Heart left ventricle (tissue), 16 donors: ENCODE results near the gene NCKAP1. TPM values are rescaled to one million over a fixed set of nuclear protein-coding genes. Genes with fewer than 3 reads are reported as not detected.
A peak's percentile ranks its signal among the peaks of the same experiment; 100 is the strongest.

ENCODE experiments used
- ATAC-seq, 4 donors: fragments of 200-7000 bp; cut with Tn5 transposase; one replicate each; pipeline ENCODE4 v1.9.1; 2020 to 2022; ENCODE audit warnings: moderate library complexity in 4 of 4, mild to moderate bottlenecking in 3 of 4, moderate number of reproducible peaks in 1 of 4
- DNase-seq, 5 donors: peaks; one replicate each; pipeline ENCODE4 v3.0.0-alpha.2; 2020
- H3K27ac ChIP-seq, 12 donors: fragments of 200-600 bp; sonication (generic) in 4 of 12; one replicate each; pipeline versions ENCODE4 v1.5.0 to v1.8.0; 2016 to 2022; ENCODE audit warnings: mild to moderate bottlenecking in 2 of 12
- H3K27me3 ChIP-seq, 9 donors: fragments of 200-600 bp; sonication (generic) in 2 of 9; one replicate each; pipeline versions ENCODE4 v1.5.1 to v1.8.0; 2016 to 2022; ENCODE audit warnings: mild to moderate bottlenecking in 3 of 9
- H3K36me3 ChIP-seq, 9 donors: fragments of 200-600 bp; sonication (generic) in 2 of 9; one replicate each; pipeline versions ENCODE4 v1.5.0 to v1.8.0; 2018 to 2022; ENCODE audit warnings: mild to moderate bottlenecking in 2 of 9
- H3K4me1 ChIP-seq, 12 donors: fragments of 200-600 bp; sonication (generic) in 4 of 12; one replicate each; pipeline versions ENCODE4 v1.5.0 to v1.8.0; 2016 to 2022; ENCODE audit warnings: mild to moderate bottlenecking in 3 of 12
- H3K4me3 ChIP-seq, 12 donors: fragments of 200-600 bp; sonication (generic) in 4 of 12; one replicate each; pipeline versions ENCODE4 v1.5.0 to v1.8.0; 2017 to 2022; ENCODE audit warnings: mild to moderate bottlenecking in 9 of 12, moderate library complexity in 4 of 12
- H3K9me3 ChIP-seq, 12 donors: fragments of 200-600 bp; sonication (generic) in 4 of 12; one replicate each; pipeline versions ENCODE4 v1.5.0 to v1.8.0; 2016 to 2022; ENCODE audit warnings: mild to moderate bottlenecking in 1 of 12
- CTCF ChIP-seq, 12 donors: fragments of 200-600 bp; sonication (generic) in 4 of 12; IDR thresholded peaks; one replicate each; pipeline versions ENCODE4 v1.5.0 to v1.8.0; 2018 to 2022; ENCODE audit warnings: antibody characterized with exemption in 12 of 12, mild to moderate bottlenecking in 5 of 12
- POLR2A ChIP-seq, 2 donors: fragments of 450-650 bp; IDR thresholded peaks; one replicate each; pipeline ENCODE4 v1.6.1; 2017; ENCODE audit warnings: antibody characterized with exemption in 2 of 2, mild to moderate bottlenecking in 2 of 2, moderate library complexity in 2 of 2
- WGBS, 4 donors: extraction: QIAGEN DNeasy Blood & Tissue Kit in 2 of 4; methylation state at CpG; one replicate each; pipeline versions ENCODE4 v1.1.5 to v1.1.7; 2013 to 2018; 5-methylcytosine and 5-hydroxymethylcytosine counted together
- intact Hi-C, 10 donors: fragments of 100-400 bp; cut with DNase I; formaldehyde crosslinking; loops; one replicate each; pipeline versions ENCODE4 v1.11.1 to v1.14.2; 2022
- polyA plus RNA-seq, 2 donors: library from polyadenylated mRNA; stranded (reverse); fragments of 200-250 nt; gene quantifications; one replicate each; pipeline ENCODE4 v1.2.3, GENCODE V29; 2013
- total RNA-seq, 9 donors: library from RNA; depleted of rRNA in 2 of 9; stranded (reverse); fragments of >200 nt in 2 of 9; fragmentation: NEBNext Ultra II Directional in 3 of 9; extraction: Animal tissue kit (Norgen Biotek cat#: 25700) in 3 of 9; gene quantifications; one replicate each; pipeline versions ENCODE4 v1.1.0 to v1.2.4, GENCODE V29; 2016 to 2023
- donor health status: ischemic (EF 13 %, LVEDD 7.1; RV severe dilation, severe dysfunction).
- donor health status: healthy with polysubstance abuse.
- donor health status: DM: no; HTN: yes; CAD: no.
- donor health status: DM: no; HTN: no; CAD: no.
- donor health status: ischemic (EF 25% LVEDD 6.9; RV normal size, moderate dysfunction).
- donor health status: ischemic (EF 25% LVEDD 5.7; RV mildly dilated, moderate dysfunction).
- donor health status: healthy.
- donor health status: DM: yes; HTN: yes; CAD: no.
- donor health status: ischemic (EF 35%, LVEDD 5.7; RV mildly dilated, moderate dysfunction).
- donor health status: nonischemic (EF 11% LVEDD 7.7; RV severe dilation, severe dysfunction).
- donor health status: DM: yes; HTN: yes; CAD: no.
- donor health status: PGD.
- donor health status: ischemic (EF 29% LVEDD 5.4; RV normal size, mild dysfunction).
- donor health status: nonischemic (EF 23%, LVEDD 6.1; RV moderate dilation, normal function).

The NCKAP1 gene
- total and polyA plus RNA-seq, 11 donors = 33.5 to 168 (median 138) TPM

- ATAC-seq (no peak), DNase-seq (no peak)
- 92 to 94% (median 93%) methylated on average over 2 of the region's 2 CpGs for WGBS, 4 donors
- intact Hi-C loops = loop anchor here in 1 of 10 donors (5.0 kb wide), 1 partner anchor 35 kb away; the partner anchor contains the start of gene NCKAP1
- Histone ChIP-seq H3K27ac (no peak overlapping the region), H3K9me3 (no peaks in the 10 kb centered on the region), H3K4me1 (peaks cover 0 to 39% (median 0%) of the 10 kb centered on the region in 12 donors), H3K36me3 (peaks cover 0 to 54% (median 11%) of the 10 kb centered on the region in 9 donors), H3K27me3 (no peaks in the 10 kb centered on the region), H3K4me3 (no peak overlapping the region)
- no peak for TF ChIP-seq CTCF (IDR thresholded peaks at IDR 0.05)
- TF ChIP-seq POLR2A (IDR thresholded peaks at IDR 0.05) = no peak
Measured at GRCh38 chr2:183001948-183002347, 36.3 kb downstream of the NCKAP1 start.

GRCh38 chr2:183000846-183001245, 37.4 kb downstream of the NCKAP1 start:
- ATAC-seq = peak in 2 of 4 donors; percentile 42 to 62
- no peak for TF ChIP-seq POLR2A (IDR thresholded peaks at IDR 0.05)
- no peak for TF ChIP-seq CTCF (IDR thresholded peaks at IDR 0.05)
- no peak overlapping the region for H3K27ac ChIP-seq
- peak in 1 of 5 donors; percentile 26 for DNase-seq
- H3K9me3 ChIP-seq = no peaks in the 10 kb centered on the region
- H3K27me3 ChIP-seq = no peaks in the 10 kb centered on the region
- peaks cover 0 to 30% (median 0%) of the 10 kb centered on the region in 12 donors for H3K4me1 ChIP-seq
- H3K36me3 ChIP-seq = peaks cover 0 to 65% (median 17%) of the 10 kb centered on the region in 9 donors
- WGBS, 4 donors = 71 to 90% (median 83%) methylated on average over 10 of the region's 10 CpGs
- H3K4me3 ChIP-seq = no peak overlapping the region
- intact Hi-C loops = loop anchor here in 1 of 10 donors (5.0 kb wide), 1 partner anchor 36 kb away; the partner anchor contains the start of gene NCKAP1

- ATAC-seq = no peak
- no peaks in the 10 kb centered on the region for H3K9me3 ChIP-seq
- no peak for DNase-seq
- H3K36me3 ChIP-seq = peaks cover 0 to 79% (median 21%) of the 10 kb centered on the region in 9 donors
- WGBS, 4 donors = 95 to 98% (median 96%) methylated on average over 3 of the region's 3 CpGs
- intact Hi-C loops = loop anchor here in 1 of 10 donors (5.0 kb wide), 1 partner anchor 38 kb away; the partner anchor contains the start of gene NCKAP1
- H3K4me1 ChIP-seq = peaks cover 0 to 23% (median 0%) of the 10 kb centered on the region in 12 donors
- no peaks in the 10 kb centered on the region for H3K27me3 ChIP-seq
- TF ChIP-seq CTCF (IDR thresholded peaks at IDR 0.05) (no peak), POLR2A (IDR thresholded peaks at IDR 0.05) (no peak)
- H3K4me3 ChIP-seq = no peak overlapping the region
- H3K27ac ChIP-seq = no peak overlapping the region
Measured at GRCh38 chr2:182999348-183000028, 38.8 kb downstream of the NCKAP1 start.

GRCh38 chr2:182994228-182994912, 43.9 kb downstream of the NCKAP1 start:
- Histone ChIP-seq H3K36me3 (peaks cover 0 to 92% (median 29%) of the 10 kb centered on the region in 9 donors), H3K4me1 (no peaks in the 10 kb centered on the region), H3K4me3 (no peak overlapping the region), H3K27me3 (no peaks in the 10 kb centered on the region), H3K9me3 (no peaks in the 10 kb centered on the region), H3K27ac (no peak overlapping the region)
- WGBS, 4 donors = 79 to 84% (median 82%) methylated on average over 13 of the region's 13 CpGs
- TF ChIP-seq POLR2A (IDR thresholded peaks at IDR 0.05) (no peak), CTCF (IDR thresholded peaks at IDR 0.05) (no peak)
- DNase-seq (no peak), ATAC-seq (no peak)
- intact Hi-C loops = no loop called here
